Left kidney (tissue), 1 donor: ENCODE measurements around the gene STRA8. TPM values are rescaled to one million over a fixed set of nuclear protein-coding genes. Genes with fewer than 3 reads are reported as not detected.

Experiments
- polyA plus RNA-seq: library from polyadenylated mRNA; unstranded; fragments of 120-200 nt; gene quantifications from one replicate; pipeline ENCODE4 v1.2.1, GENCODE V29; 2013; ENCODE audit not compliant: insufficient read length

STRA8 gene
- polyA plus RNA-seq, 1 donor, result 0.32 TPM

Other genes starting within 250 kb of the STRA8 start
- 17.1 TPM for gene AGBL3, start 247.3 kb upstream of the STRA8 start, polyA plus RNA-seq
- gene TMEM140, start 85.8 kb upstream of the STRA8 start, polyA plus RNA-seq, result 25.9 TPM
- gene CYREN, start 63.1 kb upstream of the STRA8 start, polyA plus RNA-seq, result 66.8 TPM
- 58.1 TPM for gene WDR91, start 22.3 kb upstream of the STRA8 start, polyA plus RNA-seq